Duodenal mucosa (tissue), 2 donors: ENCODE results near the gene ACSS1.

Source experiments
- H3K27ac ChIP-seq: one replicate; pipeline ENCODE4 v1.7.0; 2013; ENCODE audit warnings: low read depth, low read length
- H3K27me3 ChIP-seq, 2 donors: one replicate each; pipeline ENCODE4 v1.7.0; 2013; ENCODE audit warnings: low read length in 2 of 2, control low read depth in 1 of 2; ENCODE audit not compliant: insufficient read depth in 2 of 2, control insufficient read depth in 1 of 2
- H3K36me3 ChIP-seq, 2 donors: one replicate each; pipeline ENCODE4 v1.7.0; 2013; ENCODE audit warnings: low read length in 2 of 2, control low read depth in 1 of 2; ENCODE audit not compliant: insufficient read depth in 2 of 2, control insufficient read depth in 1 of 2
- H3K4me1 ChIP-seq, 2 donors: one replicate each; pipeline ENCODE4 v1.7.0; 2013; ENCODE audit warnings: low read length in 2 of 2, control low read depth in 1 of 2; ENCODE audit not compliant: insufficient read depth in 2 of 2, control insufficient read depth in 1 of 2
- H3K4me3 ChIP-seq, 2 donors: one replicate each; pipeline ENCODE4 v1.7.0; 2013; ENCODE audit warnings: low read length in 2 of 2, low read depth in 1 of 2
- H3K9ac ChIP-seq, 2 donors: one replicate each; pipeline ENCODE4 v1.7.0; 2013; ENCODE audit warnings: low read length in 2 of 2, low read depth in 1 of 2
- H3K9me3 ChIP-seq, 2 donors: one replicate each; pipeline ENCODE4 v1.7.0; 2013; ENCODE audit warnings: low read length in 2 of 2, control low read depth in 1 of 2; ENCODE audit not compliant: control insufficient read depth in 1 of 2

The ACSS1 gene

DNA sequence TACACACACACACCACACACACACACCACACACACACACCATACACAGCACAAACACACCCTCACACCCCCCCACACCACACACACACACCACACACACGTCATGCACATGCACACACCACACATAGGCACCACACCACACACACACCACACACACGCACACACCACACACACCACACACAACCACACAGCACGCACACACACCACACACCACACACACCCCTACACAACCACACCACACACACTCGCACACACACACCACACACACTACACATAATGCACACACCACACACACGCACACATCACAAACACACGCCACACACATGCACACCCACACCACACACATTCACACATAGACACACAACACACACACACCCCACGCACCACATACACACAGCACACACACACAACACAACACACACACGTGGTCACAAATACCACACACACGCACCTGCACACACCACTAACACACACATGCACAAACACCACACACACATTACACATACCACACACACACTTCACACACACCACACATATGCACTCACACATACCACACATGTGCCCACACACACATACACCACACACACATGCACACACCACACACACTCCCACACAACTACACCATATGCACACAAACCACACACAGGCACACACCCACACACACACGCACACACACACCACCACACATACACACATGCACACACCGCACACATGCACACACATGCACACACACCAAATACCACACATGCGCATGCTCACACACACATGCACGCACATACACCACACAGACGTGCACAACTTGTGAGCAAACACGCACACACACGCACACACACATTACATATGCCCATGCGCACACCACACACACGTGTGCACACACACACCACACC lies 9.4 kb upstream of the ACSS1 start:
- Histone ChIP-seq H3K9ac (no peak overlapping the region), H3K4me1 (peaks cover 16 to 17% of the 10 kb centered on the region in 2 donors), H3K27ac (no peak overlapping the region), H3K27me3 (peaks cover 14 to 24% of the 10 kb centered on the region in 2 donors), H3K4me3 (no peak overlapping the region), H3K9me3 (no peaks in the 10 kb centered on the region), H3K36me3 (no peaks in the 10 kb centered on the region)

DNA sequence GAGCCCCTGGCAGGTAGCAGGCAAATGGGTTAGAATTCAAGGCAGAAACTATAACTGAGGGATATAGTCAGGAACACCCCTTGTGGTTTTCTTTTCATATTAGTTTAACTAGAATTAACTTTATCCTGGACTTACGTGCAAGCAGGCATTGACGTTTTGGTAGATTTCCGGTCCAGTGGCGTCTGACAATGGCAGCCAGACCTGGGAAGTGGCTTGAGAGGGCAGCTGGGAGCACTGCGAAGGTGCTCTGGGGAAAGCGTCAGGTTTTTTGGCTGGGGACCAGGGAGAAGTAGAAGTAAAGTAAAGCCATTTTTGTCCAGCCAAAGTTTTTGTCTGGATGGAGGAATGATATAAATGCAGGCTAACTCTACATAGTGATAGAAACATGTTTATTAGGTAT lies 8.4 kb upstream of the ACSS1 start:
- H3K9me3 ChIP-seq, result no peaks in the 10 kb centered on the region
- H3K36me3 ChIP-seq, result no peaks in the 10 kb centered on the region
- no peak overlapping the region for H3K9ac ChIP-seq
- no peak overlapping the region for H3K4me3 ChIP-seq
- peaks cover 18 to 21% of the 10 kb centered on the region in 2 donors for H3K4me1 ChIP-seq
- peaks cover 5 to 15% of the 10 kb centered on the region in 2 donors for H3K27me3 ChIP-seq
- no peak overlapping the region for H3K27ac ChIP-seq

DNA sequence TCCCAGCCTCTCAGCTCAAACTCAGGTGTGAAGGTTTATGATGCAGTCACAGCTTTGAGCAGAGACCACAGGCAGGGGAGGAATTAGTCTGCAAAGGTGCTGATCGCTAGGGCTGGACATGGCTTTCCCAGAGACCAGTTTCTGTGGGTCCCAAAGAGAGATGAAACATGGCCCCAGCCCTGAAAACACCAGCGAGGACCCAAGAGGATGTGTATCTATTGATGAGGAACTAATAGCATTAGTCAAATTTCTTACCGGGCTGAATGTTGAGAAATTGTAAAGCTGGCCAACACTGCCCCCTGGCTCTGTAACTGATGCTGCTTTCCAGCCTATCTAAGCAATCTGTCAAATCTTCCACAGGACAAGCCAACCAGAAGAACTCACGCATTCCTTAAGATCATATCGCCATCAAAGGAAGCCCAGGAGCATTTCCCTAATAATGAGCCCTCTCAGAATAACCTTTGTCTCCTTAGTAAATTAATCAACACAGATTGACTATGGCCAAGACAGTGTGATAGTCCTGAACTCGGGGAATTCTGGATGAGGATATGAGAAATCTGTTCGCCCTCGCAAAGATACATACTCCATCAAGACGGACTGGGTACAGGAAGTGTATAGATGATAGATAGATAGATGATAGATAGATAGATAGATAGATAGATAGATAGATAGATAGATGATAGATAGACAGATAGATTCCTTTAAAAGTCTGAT lies 7.8 kb upstream of the ACSS1 start:
- peaks cover 0 to 13% of the 10 kb centered on the region in 2 donors for H3K27me3 ChIP-seq
- no peak overlapping the region for H3K27ac ChIP-seq
- peaks cover 22 to 24% of the 10 kb centered on the region in 2 donors for H3K4me1 ChIP-seq
- no peak overlapping the region for H3K4me3 ChIP-seq
- H3K36me3 ChIP-seq, result no peaks in the 10 kb centered on the region
- H3K9ac ChIP-seq, result no peak overlapping the region
- no peaks in the 10 kb centered on the region for H3K9me3 ChIP-seq

DNA sequence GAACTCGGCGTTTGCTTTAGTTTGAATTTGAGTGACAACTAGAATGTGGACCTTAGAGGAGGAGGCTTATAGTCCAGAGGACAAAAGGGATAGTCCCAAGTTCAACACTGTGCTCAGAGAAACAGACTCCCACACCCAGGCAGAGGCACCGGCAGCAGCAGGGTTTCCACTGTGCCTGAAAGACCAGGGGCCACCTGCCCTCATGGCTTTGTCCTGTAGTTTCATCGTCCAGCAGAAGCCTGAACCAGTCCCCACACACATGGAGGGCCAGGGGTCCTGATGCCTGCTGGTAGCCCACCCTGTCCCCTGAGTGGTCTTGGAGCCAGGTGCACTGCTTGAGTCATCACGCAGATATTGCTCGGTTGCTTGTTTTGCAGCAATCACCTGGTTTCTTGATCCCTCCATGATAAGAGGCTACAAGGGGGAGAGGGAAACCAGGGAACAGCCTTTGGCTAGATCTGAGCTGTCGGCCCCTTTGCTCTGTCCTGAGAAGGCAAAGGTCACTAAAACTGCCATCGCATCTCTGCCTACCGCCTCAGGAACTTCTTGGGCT lies 7.2 kb upstream of the ACSS1 start:
- Histone ChIP-seq H3K27me3 (peaks cover 0 to 10% of the 10 kb centered on the region in 2 donors), H3K4me3 (peak overlapping the region in 1 of 2 donors; percentile 40), H3K4me1 (peaks cover 24 to 25% of the 10 kb centered on the region in 2 donors), H3K36me3 (no peaks in the 10 kb centered on the region), H3K9ac (peak overlapping the region in 1 of 2 donors; percentile 28), H3K27ac (no peak overlapping the region), H3K9me3 (no peaks in the 10 kb centered on the region)

DNA sequence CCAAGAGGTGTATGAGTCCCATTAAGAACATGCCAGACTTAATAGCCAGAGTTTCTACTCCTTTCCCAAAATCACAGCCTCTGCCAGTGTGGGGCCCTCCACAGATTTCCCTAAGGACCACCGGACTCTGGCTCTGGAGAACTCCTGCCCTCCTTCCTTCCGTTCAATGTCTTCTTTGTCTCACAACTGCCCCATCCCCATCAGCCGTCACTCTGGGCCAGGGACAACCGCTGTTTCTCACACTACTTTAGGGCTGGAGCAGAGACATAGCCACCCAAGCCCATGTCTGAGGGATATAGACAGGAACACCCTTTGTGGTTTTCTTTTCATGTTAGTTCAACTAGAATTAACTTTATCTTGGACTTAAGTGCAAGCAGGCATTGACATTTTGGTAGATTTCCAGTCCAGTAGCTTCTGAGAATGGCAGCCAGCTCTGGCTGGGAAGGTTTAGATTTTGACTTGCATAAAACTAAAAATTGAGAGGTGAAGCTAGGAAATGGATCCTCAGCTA lies 6.7 kb upstream of the ACSS1 start:
- no peak overlapping the region for H3K27ac ChIP-seq
- H3K9me3 ChIP-seq, result no peaks in the 10 kb centered on the region
- H3K4me1 ChIP-seq, result peaks cover 24 to 27% of the 10 kb centered on the region in 2 donors
- no peak overlapping the region for H3K9ac ChIP-seq
- no peak overlapping the region for H3K4me3 ChIP-seq
- peaks cover 0 to 6% of the 10 kb centered on the region in 2 donors for H3K27me3 ChIP-seq
- no peaks in the 10 kb centered on the region for H3K36me3 ChIP-seq

DNA sequence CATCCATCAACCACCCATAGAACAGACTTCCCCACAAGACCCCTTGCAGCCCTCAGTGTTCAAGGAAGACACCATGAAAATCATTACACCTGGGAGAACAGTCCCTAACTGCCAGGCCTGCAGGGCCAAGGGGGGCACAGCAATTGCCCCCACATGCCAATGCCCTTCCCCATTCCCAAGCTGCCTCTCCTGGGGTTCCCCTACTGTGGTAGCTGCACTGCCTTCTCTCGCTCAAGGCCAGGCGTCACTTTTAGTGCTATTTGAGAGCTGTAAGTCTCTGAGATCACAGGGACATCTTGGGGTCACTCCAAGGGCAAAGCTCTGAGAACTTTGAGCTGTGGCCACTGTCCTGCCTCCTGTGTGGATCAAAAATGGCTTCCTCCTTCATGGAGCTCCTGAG lies 6.0 kb upstream of the ACSS1 start:
- Histone ChIP-seq H3K9ac (no peak overlapping the region), H3K27ac (no peak overlapping the region), H3K27me3 (no peaks in the 10 kb centered on the region), H3K36me3 (no peaks in the 10 kb centered on the region), H3K4me3 (no peak overlapping the region), H3K9me3 (no peaks in the 10 kb centered on the region), H3K4me1 (peaks cover 26 to 30% of the 10 kb centered on the region in 2 donors)

DNA sequence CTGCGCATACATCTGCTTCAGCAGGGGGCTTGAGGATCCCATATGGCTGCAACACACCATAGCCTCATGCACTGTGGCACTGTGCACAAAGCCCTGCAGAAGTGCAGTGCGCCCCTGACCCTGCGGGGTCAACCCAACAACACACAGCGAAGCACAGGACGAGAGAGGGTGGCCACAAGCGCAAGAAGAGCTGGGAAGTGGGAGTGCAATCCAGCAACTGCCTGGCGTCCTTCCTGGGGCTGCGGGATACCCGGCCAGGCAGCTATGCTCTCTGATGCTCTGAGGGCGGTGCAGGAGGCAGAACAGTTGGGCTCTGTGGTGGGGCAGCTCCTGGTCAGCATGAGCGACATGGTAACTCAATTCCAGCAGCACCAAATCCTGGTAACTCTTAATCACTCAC lies 5.6 kb upstream of the ACSS1 start:
- Histone ChIP-seq H3K4me3 (no peak overlapping the region), H3K27ac (no peak overlapping the region), H3K27me3 (no peaks in the 10 kb centered on the region), H3K9ac (no peak overlapping the region), H3K9me3 (no peaks in the 10 kb centered on the region), H3K4me1 (peaks cover 30 to 32% of the 10 kb centered on the region in 2 donors), H3K36me3 (no peaks in the 10 kb centered on the region)

DNA sequence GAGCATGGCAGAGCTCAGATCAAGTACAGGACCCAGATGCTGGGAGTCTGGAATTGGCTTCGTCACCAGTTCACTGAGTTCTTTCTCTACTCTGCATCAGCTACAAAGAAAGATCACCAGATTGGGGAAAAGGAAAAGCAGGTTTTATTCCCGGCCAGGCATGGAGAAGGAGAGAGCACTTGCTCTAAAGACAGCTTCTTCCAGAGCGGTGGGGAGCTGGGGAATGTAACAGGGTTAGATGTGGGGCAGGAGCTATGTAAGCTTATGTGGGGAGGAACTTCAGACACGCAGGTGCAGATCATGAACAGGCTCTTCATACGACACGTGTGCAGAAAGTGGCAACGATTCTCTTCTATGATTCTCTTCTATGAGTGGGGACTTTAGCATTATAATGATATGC lies 4.9 kb upstream of the ACSS1 start:
- H3K27me3 ChIP-seq, result no peaks in the 10 kb centered on the region
- H3K27ac ChIP-seq, result no peak overlapping the region
- H3K4me3 ChIP-seq, result no peak overlapping the region
- H3K9me3 ChIP-seq, result no peaks in the 10 kb centered on the region
- no peaks in the 10 kb centered on the region for H3K36me3 ChIP-seq
- no peak overlapping the region for H3K9ac ChIP-seq
- peaks cover 33 to 35% of the 10 kb centered on the region in 2 donors for H3K4me1 ChIP-seq

DNA sequence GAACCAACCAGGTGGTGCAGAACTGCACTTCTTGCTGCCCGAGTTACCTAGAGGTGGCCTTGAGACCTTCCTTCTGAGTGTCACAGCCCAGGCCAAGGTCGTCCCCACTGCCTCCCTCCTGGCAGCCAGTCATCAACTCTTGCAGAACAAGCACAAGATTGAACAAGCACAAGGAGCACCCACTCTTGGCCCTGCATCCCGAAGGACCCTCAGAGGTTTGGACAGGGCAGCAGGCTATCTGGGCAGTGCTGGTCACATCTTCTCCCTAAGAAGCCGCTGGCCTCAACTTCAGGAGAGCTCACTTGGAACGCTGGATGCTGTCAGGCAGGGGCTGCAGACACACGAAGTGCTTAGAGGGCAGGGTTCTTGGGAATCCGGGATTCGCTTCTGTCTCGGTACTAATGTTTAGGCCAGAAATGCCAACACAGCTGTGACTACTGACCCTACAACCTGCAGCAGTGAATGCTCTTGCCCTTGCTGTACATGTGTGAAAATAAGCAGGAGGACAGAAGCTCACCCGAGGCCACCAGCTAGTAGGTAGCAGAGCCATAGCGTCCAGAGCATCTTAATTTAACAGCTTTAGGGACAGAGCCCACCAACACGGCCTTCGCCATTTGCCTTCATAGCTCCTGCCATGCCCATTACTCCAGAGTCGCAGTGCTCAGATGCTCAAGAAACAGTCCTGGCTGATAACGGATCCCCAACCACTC lies 4.0 kb upstream of the ACSS1 start:
- H3K9ac ChIP-seq, result no peak overlapping the region
- H3K27ac ChIP-seq, result no peak overlapping the region
- H3K36me3 ChIP-seq, result no peaks in the 10 kb centered on the region
- H3K4me1 ChIP-seq, result peaks cover 33 to 35% of the 10 kb centered on the region in 2 donors
- no peaks in the 10 kb centered on the region for H3K27me3 ChIP-seq
- no peaks in the 10 kb centered on the region for H3K9me3 ChIP-seq
- H3K4me3 ChIP-seq, result no peak overlapping the region
